VCaP (cell line): ENCODE measurements around the gene PJA2.

Source experiments
- H3K27ac ChIP-seq: fragments of 450-650 bp; 2 replicates; pipeline ENCODE4 v1.5.1; 2017
- CTCF ChIP-seq: fragments of 450-650 bp; conservative IDR thresholded peaks from 2 replicates; pipeline ENCODE4 v1.5.1; 2017; ENCODE audit warnings: mild to moderate bottlenecking, moderate library complexity

Gene PJA2

GRCh38 chr5:109412981-109413402 lies 3.2 kb upstream of the PJA2 start:
- peak overlapping the region; percentile 93 for H3K27ac ChIP-seq
- no peak for TF ChIP-seq CTCF

GRCh38 chr5:109411627-109412026 lies 1.9 kb upstream of the PJA2 start:
- no peak for TF ChIP-seq CTCF

GRCh38 chr5:109411149-109411514 lies 1.4 kb upstream of the PJA2 start:
- TF ChIP-seq CTCF, result no peak
- H3K27ac ChIP-seq, result peak overlapping the region; percentile 93

More at GRCh38 chr5:109411627-109412026, 1.9 kb upstream of the PJA2 start:
- H3K27ac ChIP-seq, result peak overlapping the region; percentile 93

GRCh38 chr5:109410389-109411148 lies 795 bp upstream of the PJA2 start:
- peak overlapping the region; percentile 93 for H3K27ac ChIP-seq
- TF ChIP-seq CTCF, result no peak

GRCh38 chr5:109408991-109409843 lies 557 bp downstream of the PJA2 start:
- TF ChIP-seq CTCF, result no peak
- peak overlapping the region; percentile 93 for H3K27ac ChIP-seq

GRCh38 chr5:109407913-109408312 lies 1.9 kb downstream of the PJA2 start:
- TF ChIP-seq CTCF, result no peak
- peak overlapping the region; percentile 93 for H3K27ac ChIP-seq

GRCh38 chr5:109406719-109407118 lies 3.1 kb downstream of the PJA2 start:
- TF ChIP-seq CTCF, result no peak
- peak overlapping the region; percentile 93; the same call in 1 of the 2 replicates for H3K27ac ChIP-seq
